Loucy (cell line): ENCODE measurements around the gene ABI1.

Experiments used
- H2AFZ ChIP-seq: fragments of 200-600 bp; sonication (generic); 2 replicates; pipeline ENCODE4 v1.6.0; 2016; ENCODE audit warnings: antibody characterized with exemption, mild to moderate bottlenecking, low read length, moderate library complexity
- H3F3A ChIP-seq: fragments of 200-600 bp; 2 replicates; pipeline ENCODE4 v1.6.0; 2016; ENCODE audit warnings: antibody characterized with exemption, low read depth, mild to moderate bottlenecking
- H3K27me3 ChIP-seq: fragments of 200-600 bp; sonication (generic); 2 replicates; pipeline ENCODE4 v1.6.1; 2014; ENCODE audit warnings: low read length, mild to moderate bottlenecking; ENCODE audit not compliant: insufficient read depth, poor library complexity, severe bottlenecking
- H3K36me3 ChIP-seq: fragments of 200-600 bp; sonication (generic); 2 replicates; pipeline ENCODE4 v1.6.1; 2016; ENCODE audit warnings: low read length; ENCODE audit not compliant: insufficient read depth
- H3K4me1 ChIP-seq: fragments of 200-600 bp; sonication (generic); 2 replicates; pipeline ENCODE4 v1.5.1; 2014; ENCODE audit warnings: low read length, mild to moderate bottlenecking; ENCODE audit not compliant: insufficient read depth, poor library complexity, severe bottlenecking
- H3K4me2 ChIP-seq: fragments of 200-600 bp; sonication (generic); 2 replicates; pipeline ENCODE4 v1.6.0; 2014; ENCODE audit warnings: antibody characterized with exemption, low read length, low read depth, mild to moderate bottlenecking; ENCODE audit not compliant: poor library complexity, severe bottlenecking
- H3K4me3 ChIP-seq: fragments of 200-600 bp; sonication (generic); 2 replicates; pipeline ENCODE4 v1.5.1; 2014; ENCODE audit warnings: low read length, mild to moderate bottlenecking, mixed read lengths; ENCODE audit not compliant: poor library complexity, severe bottlenecking
- H3K79me2 ChIP-seq: fragments of 200-600 bp; sonication (generic); 2 replicates; pipeline ENCODE4 v1.6.1; 2014; ENCODE audit warnings: low read length; ENCODE audit not compliant: insufficient read depth
- H3K9ac ChIP-seq: fragments of 200-600 bp; sonication (generic); 2 replicates; pipeline ENCODE4 v1.6.0; 2014; ENCODE audit warnings: mild to moderate bottlenecking, low read depth, low read length, moderate library complexity; ENCODE audit not compliant: poor library complexity, severe bottlenecking
- H3K9me2 ChIP-seq: fragments of 200-600 bp; sonication (generic); replicated peaks from 2 replicates; pipeline ENCODE4 v1.6.1; 2016; ENCODE audit warnings: low read depth, low read length, mixed read lengths
- H3K9me3 ChIP-seq: fragments of 200-600 bp; sonication (generic); 2 replicates; pipeline ENCODE4 v1.6.1; 2014; ENCODE audit warnings: mild to moderate bottlenecking, antibody characterized with exemption, low read length, low read depth; ENCODE audit not compliant: insufficient read depth
- H4K20me1 ChIP-seq: fragments of 200-600 bp; sonication (generic); 2 replicates; pipeline ENCODE4 v1.6.0; 2014; ENCODE audit warnings: antibody characterized with exemption, low read length, mild to moderate bottlenecking; ENCODE audit not compliant: insufficient read depth, poor library complexity, severe bottlenecking
- EZH2phosphoT487 ChIP-seq: fragments of 200-600 bp; IDR thresholded peaks from 2 replicates; pipeline ENCODE4 v1.6.1; 2018; ENCODE audit warnings: antibody characterized with exemption, mild to moderate bottlenecking, moderate library complexity, borderline replicate concordance
- TF ChIP-seq, protein P1 (sequence below): fragments of 200-600 bp; sonication (generic); conservative IDR thresholded peaks from 2 replicates; pipeline ENCODE4 v1.5.1; 2014; ENCODE audit warnings: mild to moderate bottlenecking, antibody characterized with exemption, low read length

The ABI1 gene

DNA sequence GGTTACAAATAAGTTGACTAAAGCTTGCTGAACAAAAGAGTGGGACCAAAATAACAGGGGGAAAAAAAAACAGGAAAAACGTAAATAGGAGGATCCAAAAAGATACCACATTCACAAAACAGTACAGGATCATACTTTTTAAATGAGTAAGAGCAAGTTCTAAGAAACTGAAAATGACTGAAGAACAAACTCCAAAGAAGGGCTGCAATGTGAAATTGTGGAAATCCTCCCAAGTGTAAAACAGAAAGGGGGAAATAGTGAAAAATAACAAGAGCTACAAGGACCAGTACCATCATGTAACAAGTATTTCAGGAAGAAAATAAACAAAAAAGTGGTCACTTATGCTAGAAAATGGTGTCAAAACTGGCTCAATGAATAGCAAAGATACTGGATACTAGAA is 116.9 kb downstream of the ABI1 start:
- H4K20me1 ChIP-seq: no peaks in the 10 kb centered on the region
- no peaks in the 10 kb centered on the region for H3K9me2 ChIP-seq
- H3F3A ChIP-seq: 0 out of 2 replicates have a peak, but pooled peaks cover 2% of the 10 kb centered on the region
- no peak overlapping the region for H3K4me3 ChIP-seq
- H3K4me1 ChIP-seq: peaks cover 6% of the 10 kb centered on the region
- no peak for TF ChIP-seq EZH2phosphoT487
- TF ChIP-seq, protein P1, sequence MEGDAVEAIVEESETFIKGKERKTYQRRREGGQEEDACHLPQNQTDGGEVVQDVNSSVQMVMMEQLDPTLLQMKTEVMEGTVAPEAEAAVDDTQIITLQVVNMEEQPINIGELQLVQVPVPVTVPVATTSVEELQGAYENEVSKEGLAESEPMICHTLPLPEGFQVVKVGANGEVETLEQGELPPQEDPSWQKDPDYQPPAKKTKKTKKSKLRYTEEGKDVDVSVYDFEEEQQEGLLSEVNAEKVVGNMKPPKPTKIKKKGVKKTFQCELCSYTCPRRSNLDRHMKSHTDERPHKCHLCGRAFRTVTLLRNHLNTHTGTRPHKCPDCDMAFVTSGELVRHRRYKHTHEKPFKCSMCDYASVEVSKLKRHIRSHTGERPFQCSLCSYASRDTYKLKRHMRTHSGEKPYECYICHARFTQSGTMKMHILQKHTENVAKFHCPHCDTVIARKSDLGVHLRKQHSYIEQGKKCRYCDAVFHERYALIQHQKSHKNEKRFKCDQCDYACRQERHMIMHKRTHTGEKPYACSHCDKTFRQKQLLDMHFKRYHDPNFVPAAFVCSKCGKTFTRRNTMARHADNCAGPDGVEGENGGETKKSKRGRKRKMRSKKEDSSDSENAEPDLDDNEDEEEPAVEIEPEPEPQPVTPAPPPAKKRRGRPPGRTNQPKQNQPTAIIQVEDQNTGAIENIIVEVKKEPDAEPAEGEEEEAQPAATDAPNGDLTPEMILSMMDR: no peak
- peaks cover 77% of the 10 kb centered on the region for H3K36me3 ChIP-seq
- no peak overlapping the region for H2AFZ ChIP-seq
- H3K27me3 ChIP-seq: no peaks in the 10 kb centered on the region
- no peak overlapping the region for H3K4me2 ChIP-seq
- no peaks in the 10 kb centered on the region for H3K79me2 ChIP-seq
- no peaks in the 10 kb centered on the region for H3K9me3 ChIP-seq
- no peak overlapping the region for H3K9ac ChIP-seq

DNA sequence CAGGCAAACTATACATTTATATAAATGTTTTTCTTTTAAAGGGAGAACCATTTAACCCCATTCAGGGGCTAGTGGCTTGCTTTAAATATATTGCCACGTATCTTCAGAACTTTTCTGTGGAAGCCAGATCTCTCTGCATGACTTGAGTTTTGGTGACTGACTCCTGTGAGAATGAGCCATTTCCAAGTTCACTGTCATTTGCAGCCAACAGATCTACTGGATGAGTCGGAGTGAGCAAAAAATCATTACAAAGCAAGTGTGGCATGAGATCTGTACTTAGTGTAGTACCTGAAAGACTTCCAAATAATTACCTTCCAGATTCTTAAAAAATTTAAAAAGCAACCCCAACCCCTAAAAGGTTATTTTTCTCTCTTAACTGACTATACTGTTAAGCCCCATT is 117.7 kb downstream of the ABI1 start:
- H3K9ac ChIP-seq: no peak overlapping the region
- peaks cover 6% of the 10 kb centered on the region for H3K4me1 ChIP-seq
- TF ChIP-seq EZH2phosphoT487: no peak
- TF ChIP-seq, protein P1: no peak
- H3F3A ChIP-seq: 0 out of 2 replicates have a peak, but pooled peaks cover 2% of the 10 kb centered on the region
- H3K4me3 ChIP-seq: no peak overlapping the region
- no peaks in the 10 kb centered on the region for H3K9me3 ChIP-seq
- no peak overlapping the region for H3K4me2 ChIP-seq
- H3K27me3 ChIP-seq: no peaks in the 10 kb centered on the region
- H3K9me2 ChIP-seq: no peaks in the 10 kb centered on the region
- no peak overlapping the region for H2AFZ ChIP-seq
- H3K79me2 ChIP-seq: no peaks in the 10 kb centered on the region
- peaks cover 78% of the 10 kb centered on the region for H3K36me3 ChIP-seq
- H4K20me1 ChIP-seq: no peaks in the 10 kb centered on the region

DNA sequence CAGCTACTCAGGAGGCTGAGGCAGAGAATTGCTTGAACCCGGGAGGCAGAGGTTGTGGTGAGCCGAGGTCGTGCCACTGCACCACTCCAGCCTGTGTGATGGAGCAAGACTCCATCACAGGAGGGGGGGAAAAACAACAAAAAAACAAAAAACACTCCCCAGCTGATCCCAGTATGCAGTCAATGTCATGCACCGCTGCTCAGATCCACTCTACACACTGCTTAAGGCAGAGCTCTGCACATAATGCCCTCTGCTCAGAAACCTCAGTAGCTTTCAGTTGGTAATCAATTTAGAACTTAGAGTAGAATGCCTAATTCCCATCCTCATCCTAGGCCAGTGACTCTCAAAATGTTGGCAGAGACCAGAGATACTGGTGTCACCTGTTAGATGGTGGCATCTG is 119.4 kb downstream of the ABI1 start:
- H3K36me3 ChIP-seq: peaks cover 70% of the 10 kb centered on the region; the same call in 1 of the 2 replicates
- H3K79me2 ChIP-seq: no peaks in the 10 kb centered on the region
- H4K20me1 ChIP-seq: no peaks in the 10 kb centered on the region
- no peaks in the 10 kb centered on the region for H3K9me3 ChIP-seq
- H3K4me3 ChIP-seq: no peak overlapping the region
- no peak overlapping the region for H3K4me2 ChIP-seq
- H3F3A ChIP-seq: 0 out of 2 replicates have a peak, but pooled peaks cover 2% of the 10 kb centered on the region
- no peak overlapping the region for H2AFZ ChIP-seq
- H3K9ac ChIP-seq: no peak overlapping the region
- peaks cover 6% of the 10 kb centered on the region for H3K4me1 ChIP-seq
- H3K27me3 ChIP-seq: no peaks in the 10 kb centered on the region
- TF ChIP-seq, protein P1: no peak
- no peak for TF ChIP-seq EZH2phosphoT487
- no peaks in the 10 kb centered on the region for H3K9me2 ChIP-seq
